Measurements from ENCODE around the gene HOXB13.
"Not testable (repeated sequence)": the region's sequence is repeated elsewhere in the genome, so short reads cannot be mapped to it uniquely, and the experiment has no call there.

Gene HOXB13

DNA sequence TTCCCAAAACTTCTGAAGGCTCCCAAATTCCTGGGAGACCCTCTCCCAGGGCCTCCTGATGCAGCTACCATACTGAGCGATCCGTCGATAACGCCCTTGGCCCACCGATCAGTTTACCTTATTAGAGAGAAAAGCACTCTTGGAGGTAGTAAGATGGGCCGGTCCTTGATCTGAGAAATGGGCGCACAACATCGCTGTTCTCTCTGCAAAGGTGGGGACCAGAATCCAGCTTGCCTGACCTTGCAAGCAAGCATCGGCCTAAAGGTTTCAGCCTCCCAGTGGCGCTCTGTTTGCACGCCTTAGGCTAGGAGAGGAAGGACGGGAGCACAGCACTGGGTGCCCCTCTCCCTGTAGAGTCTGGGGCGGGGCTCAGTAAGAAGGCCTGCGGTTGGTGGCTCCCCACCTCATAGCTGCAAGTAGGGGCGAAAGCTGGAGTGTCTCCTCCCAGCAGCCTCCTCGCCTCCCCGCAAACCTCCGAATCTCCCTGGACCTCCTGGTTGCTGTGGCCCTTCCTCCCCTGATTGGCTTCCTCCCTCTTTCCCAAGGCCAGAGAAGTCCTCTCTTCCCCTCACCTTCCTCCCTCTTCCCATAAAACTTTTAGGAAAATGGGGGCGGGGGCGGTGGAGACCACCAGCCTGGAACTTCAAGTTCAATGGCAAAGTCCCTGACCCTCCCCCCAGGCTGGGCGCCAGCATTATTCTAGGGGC is 6.2 kb downstream of the HOXB13 start, which contains the start of gene PRAC1:
Gene PRAC1, minus strand, starts transcription at position 318 of the 707 bp plus-strand sequence. Its CDS starts 126 bp downstream, at position 192.
- H3K27me3 ChIP-seq (ENCODE audit: control insufficient read depth in 2 of 2, insufficient read depth in 2 of 2, low read length in 2 of 2) = peaks cover 32 to 44% of the 10 kb centered on the region in 2 donors
- H3K9ac ChIP-seq (ENCODE audit: low read depth in 1 of 2, low read length in 2 of 2) = peak within 1 kb of the TSS; percentile 80 to 87
- H3K9me3 ChIP-seq (ENCODE audit: control insufficient read depth in 2 of 2, low read length in 2 of 2) = no peaks in the 10 kb centered on the region
- H3K4me3 ChIP-seq (ENCODE audit: low read length in 2 of 2) = peak within 1 kb of the TSS; percentile 70 to 76
- H3K36me3 ChIP-seq (ENCODE audit: control insufficient read depth in 2 of 2, insufficient read depth in 2 of 2, low read length in 2 of 2) = peaks cover 0 to 2% of the 10 kb centered on the region in 2 donors
- peaks cover 13 to 21% of the 10 kb centered on the region in 2 donors for H3K4me1 ChIP-seq (ENCODE audit: control insufficient read depth in 2 of 2, insufficient read depth in 2 of 2, low read length in 2 of 2)
- peak within 1 kb of the TSS; percentile 84 to 94 for H3K27ac ChIP-seq (ENCODE audit: low read depth in 2 of 2, low read length in 2 of 2)

GRCh38 chr17:48721009-48721402 is 7.5 kb downstream of the HOXB13 start:
- H3K4me3 ChIP-seq (ENCODE audit: low read length in 2 of 2) = peak overlapping the region; percentile 70 to 76
- peak overlapping the region; percentile 80 to 87 for H3K9ac ChIP-seq (ENCODE audit: low read depth in 1 of 2, low read length in 2 of 2)
- peaks cover 0 to under 1% of the 10 kb centered on the region in 2 donors for H3K36me3 ChIP-seq (ENCODE audit: control insufficient read depth in 2 of 2, insufficient read depth in 2 of 2, low read length in 2 of 2)
- H3K9me3 ChIP-seq (ENCODE audit: control insufficient read depth in 2 of 2, low read length in 2 of 2) = no peaks in the 10 kb centered on the region
- H3K4me1 ChIP-seq (ENCODE audit: control insufficient read depth in 2 of 2, insufficient read depth in 2 of 2, low read length in 2 of 2) = peaks cover 12 to 14% of the 10 kb centered on the region in 2 donors
- peaks cover 23 to 34% of the 10 kb centered on the region in 2 donors for H3K27me3 ChIP-seq (ENCODE audit: control insufficient read depth in 2 of 2, insufficient read depth in 2 of 2, low read length in 2 of 2)
- peak overlapping the region; percentile 84 to 94 for H3K27ac ChIP-seq (ENCODE audit: low read depth in 2 of 2, low read length in 2 of 2)

GRCh38 chr17:48720266-48721008 is 8.1 kb downstream of the HOXB13 start:
- Histone ChIP-seq H3K4me3 (ENCODE audit: low read length in 2 of 2) (peak overlapping the region; percentile 70 to 76), H3K27me3 (ENCODE audit: control insufficient read depth in 2 of 2, insufficient read depth in 2 of 2, low read length in 2 of 2) (peaks cover 23 to 33% of the 10 kb centered on the region in 2 donors), H3K4me1 (ENCODE audit: control insufficient read depth in 2 of 2, insufficient read depth in 2 of 2, low read length in 2 of 2) (peaks cover 11 to 12% of the 10 kb centered on the region in 2 donors), H3K27ac (ENCODE audit: low read depth in 2 of 2, low read length in 2 of 2) (peak overlapping the region; percentile 84 to 94), H3K9me3 (ENCODE audit: control insufficient read depth in 2 of 2, low read length in 2 of 2) (no peaks in the 10 kb centered on the region), H3K9ac (ENCODE audit: low read depth in 1 of 2, low read length in 2 of 2) (peak overlapping the region; percentile 80 to 87), H3K36me3 (ENCODE audit: control insufficient read depth in 2 of 2, insufficient read depth in 2 of 2, low read length in 2 of 2) (no peaks in the 10 kb centered on the region)

GRCh38 chr17:48719642-48720265 is 8.8 kb downstream of the HOXB13 start:
- Histone ChIP-seq H3K36me3 (ENCODE audit: control insufficient read depth in 2 of 2, insufficient read depth in 2 of 2, low read length in 2 of 2) (no peaks in the 10 kb centered on the region), H3K27ac (ENCODE audit: low read depth in 2 of 2, low read length in 2 of 2) (peak overlapping the region; percentile 84 to 94), H3K9me3 (ENCODE audit: control insufficient read depth in 2 of 2, low read length in 2 of 2) (no peaks in the 10 kb centered on the region), H3K4me3 (ENCODE audit: low read length in 2 of 2) (peak overlapping the region; percentile 70 to 76), H3K27me3 (ENCODE audit: control insufficient read depth in 2 of 2, insufficient read depth in 2 of 2, low read length in 2 of 2) (peaks cover 23 to 33% of the 10 kb centered on the region in 2 donors), H3K4me1 (ENCODE audit: control insufficient read depth in 2 of 2, insufficient read depth in 2 of 2, low read length in 2 of 2) (peaks cover 6 to 7% of the 10 kb centered on the region in 2 donors), H3K9ac (ENCODE audit: low read depth in 1 of 2, low read length in 2 of 2) (peak overlapping the region; percentile 80 to 87)

GRCh38 chr17:48718761-48719641 is 9.5 kb downstream of the HOXB13 start:
- H3K4me3 ChIP-seq (ENCODE audit: low read length in 2 of 2) = peak overlapping the region; percentile 70 to 76
- H3K4me1 ChIP-seq (ENCODE audit: control insufficient read depth in 2 of 2, insufficient read depth in 2 of 2, low read length in 2 of 2) = peaks cover 4 to 6% of the 10 kb centered on the region in 2 donors
- peaks cover 23 to 33% of the 10 kb centered on the region in 2 donors for H3K27me3 ChIP-seq (ENCODE audit: control insufficient read depth in 2 of 2, insufficient read depth in 2 of 2, low read length in 2 of 2)
- H3K9ac ChIP-seq (ENCODE audit: low read depth in 1 of 2, low read length in 2 of 2) = peak overlapping the region; percentile 80 to 87
- H3K36me3 ChIP-seq (ENCODE audit: control insufficient read depth in 2 of 2, insufficient read depth in 2 of 2, low read length in 2 of 2) = no peaks in the 10 kb centered on the region
- H3K27ac ChIP-seq (ENCODE audit: low read depth in 2 of 2, low read length in 2 of 2) = peak overlapping the region; percentile 84 to 94
- no peaks in the 10 kb centered on the region for H3K9me3 ChIP-seq (ENCODE audit: control insufficient read depth in 2 of 2, low read length in 2 of 2)

- no peaks in the 10 kb centered on the region for H3K36me3 ChIP-seq (ENCODE audit: control insufficient read depth in 2 of 2, insufficient read depth in 2 of 2, low read length in 2 of 2)
- peak overlapping the region; percentile 80 to 87 for H3K9ac ChIP-seq (ENCODE audit: low read depth in 1 of 2, low read length in 2 of 2)
- peaks cover 23 to 35% of the 10 kb centered on the region in 2 donors for H3K27me3 ChIP-seq (ENCODE audit: control insufficient read depth in 2 of 2, insufficient read depth in 2 of 2, low read length in 2 of 2)
- H3K27ac ChIP-seq (ENCODE audit: low read depth in 2 of 2, low read length in 2 of 2) = peak overlapping the region; percentile 84 to 94
- peak overlapping the region; percentile 70 to 76 for H3K4me3 ChIP-seq (ENCODE audit: low read length in 2 of 2)
- H3K9me3 ChIP-seq (ENCODE audit: control insufficient read depth in 2 of 2, low read length in 2 of 2) = no peaks in the 10 kb centered on the region
- peaks cover 2 to 6% of the 10 kb centered on the region in 2 donors for H3K4me1 ChIP-seq (ENCODE audit: control insufficient read depth in 2 of 2, insufficient read depth in 2 of 2, low read length in 2 of 2)
Observed at GRCh38 chr17:48718227-48718760, 10.3 kb downstream of the HOXB13 start.

- H3K9me3 ChIP-seq (ENCODE audit: control insufficient read depth in 2 of 2, low read length in 2 of 2) = no peaks in the 10 kb centered on the region
- H3K27me3 ChIP-seq (ENCODE audit: control insufficient read depth in 2 of 2, insufficient read depth in 2 of 2, low read length in 2 of 2) = peaks cover 23 to 33% of the 10 kb centered on the region in 2 donors
- H3K4me3 ChIP-seq (ENCODE audit: low read length in 2 of 2) = peak overlapping the region; percentile 70 to 76
Observed at GRCh38 chr17:48717367-48718226, 11.0 kb downstream of the HOXB13 start.

DNA sequence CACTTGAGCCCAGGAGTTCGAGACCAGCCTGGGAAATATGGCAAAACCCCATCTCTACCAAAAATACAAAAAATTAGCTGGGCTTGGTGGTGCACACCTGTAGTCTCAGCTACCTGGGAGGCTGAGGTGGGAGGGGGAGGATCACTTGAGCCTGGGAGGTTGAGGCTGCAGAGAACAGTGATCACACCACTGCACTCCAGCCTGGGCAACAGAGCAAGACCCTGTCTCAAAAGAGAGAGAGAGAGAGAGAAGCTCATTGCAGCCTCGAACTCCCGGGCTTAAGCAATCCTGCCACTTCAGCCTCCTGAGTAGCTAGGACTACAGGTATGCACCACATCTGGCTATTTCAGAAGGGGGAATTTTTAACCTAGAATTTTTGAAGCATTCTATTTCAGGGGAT is 12.0 kb downstream of the HOXB13 start:
- H3K4me1 ChIP-seq (ENCODE audit: control insufficient read depth in 2 of 2, insufficient read depth in 2 of 2, low read length in 2 of 2); H3K36me3 ChIP-seq (ENCODE audit: control insufficient read depth in 2 of 2, insufficient read depth in 2 of 2, low read length in 2 of 2); H3K9me3 ChIP-seq (ENCODE audit: control insufficient read depth in 2 of 2, low read length in 2 of 2); H3K9ac ChIP-seq (ENCODE audit: low read depth in 1 of 2, low read length in 2 of 2); H3K4me3 ChIP-seq (ENCODE audit: low read length in 2 of 2): not testable (repeated sequence)
- H3K27ac ChIP-seq (ENCODE audit: low read depth in 2 of 2, low read length in 2 of 2) = peak overlapping the region; percentile 32 to 58
- H3K27me3 ChIP-seq (ENCODE audit: control insufficient read depth in 2 of 2, insufficient read depth in 2 of 2, low read length in 2 of 2) = peaks cover 16 to 25% of the 10 kb centered on the region in 2 donors

More at GRCh38 chr17:48717367-48718226, 11.0 kb downstream of the HOXB13 start:
- Histone ChIP-seq H3K36me3 (ENCODE audit: control insufficient read depth in 2 of 2, insufficient read depth in 2 of 2, low read length in 2 of 2) (no peaks in the 10 kb centered on the region), H3K27ac (ENCODE audit: low read depth in 2 of 2, low read length in 2 of 2) (peak overlapping the region; percentile 84 to 94), H3K9ac (ENCODE audit: low read depth in 1 of 2, low read length in 2 of 2) (peak overlapping the region; percentile 2 to 87), H3K4me1 (ENCODE audit: control insufficient read depth in 2 of 2, insufficient read depth in 2 of 2, low read length in 2 of 2) (peaks cover 2 to 6% of the 10 kb centered on the region in 2 donors)
